ENCODE measurements around the gene ESRRG. TPM values are rescaled to one million over a fixed set of nuclear protein-coding genes. Genes with fewer than 3 reads are reported as not detected.

ESRRG gene
- total and polyA plus RNA-seq, 4 donors, result 0.07 to 0.47 (median 0.20) TPM

GRCh38 chr1:216599851-216600250 lies 123.4 kb downstream of the ESRRG start:
- no peaks in the 10 kb centered on the region for H3K27me3 ChIP-seq (ENCODE audit: control insufficient read depth in 4 of 4, insufficient read depth in 4 of 4, low read length in 3 of 4)
- no peaks in the 10 kb centered on the region for H3K36me3 ChIP-seq (ENCODE audit: control insufficient read depth in 4 of 4, insufficient read depth in 3 of 4, low read depth in 1 of 4, low read length in 3 of 4)
- H3K9ac ChIP-seq (ENCODE audit: low read depth in 1 of 2, low read length in 2 of 2), result no peak overlapping the region
- H3K9me3 ChIP-seq (ENCODE audit: control insufficient read depth in 4 of 4, low read length in 3 of 4), result no peaks in the 10 kb centered on the region
- no peak overlapping the region for H3K27ac ChIP-seq (ENCODE audit: low read depth in 1 of 2, low read length in 2 of 2)
- H3K4me1 ChIP-seq (ENCODE audit: control insufficient read depth in 4 of 4, insufficient read depth in 4 of 4, low read length in 3 of 4), result peaks cover 0 to 6% (median 0%) of the 10 kb centered on the region in 4 donors
- TF ChIP-seq YY1 (IDR thresholded peaks at IDR 0.05), result no peak
- TF ChIP-seq, protein P1, sequence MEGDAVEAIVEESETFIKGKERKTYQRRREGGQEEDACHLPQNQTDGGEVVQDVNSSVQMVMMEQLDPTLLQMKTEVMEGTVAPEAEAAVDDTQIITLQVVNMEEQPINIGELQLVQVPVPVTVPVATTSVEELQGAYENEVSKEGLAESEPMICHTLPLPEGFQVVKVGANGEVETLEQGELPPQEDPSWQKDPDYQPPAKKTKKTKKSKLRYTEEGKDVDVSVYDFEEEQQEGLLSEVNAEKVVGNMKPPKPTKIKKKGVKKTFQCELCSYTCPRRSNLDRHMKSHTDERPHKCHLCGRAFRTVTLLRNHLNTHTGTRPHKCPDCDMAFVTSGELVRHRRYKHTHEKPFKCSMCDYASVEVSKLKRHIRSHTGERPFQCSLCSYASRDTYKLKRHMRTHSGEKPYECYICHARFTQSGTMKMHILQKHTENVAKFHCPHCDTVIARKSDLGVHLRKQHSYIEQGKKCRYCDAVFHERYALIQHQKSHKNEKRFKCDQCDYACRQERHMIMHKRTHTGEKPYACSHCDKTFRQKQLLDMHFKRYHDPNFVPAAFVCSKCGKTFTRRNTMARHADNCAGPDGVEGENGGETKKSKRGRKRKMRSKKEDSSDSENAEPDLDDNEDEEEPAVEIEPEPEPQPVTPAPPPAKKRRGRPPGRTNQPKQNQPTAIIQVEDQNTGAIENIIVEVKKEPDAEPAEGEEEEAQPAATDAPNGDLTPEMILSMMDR (IDR thresholded peaks at IDR 0.05; ENCODE audit: low read depth, low read length, missing input control), result no peak
- TF ChIP-seq GABPA (IDR thresholded peaks at IDR 0.05 in 1 of 2, conservative IDR thresholded peaks at IDR 0.05 in 1 of 2), result no peak
- no peak for DNase-seq (ENCODE audit: low spot score)
- no peak overlapping the region for H3K4me3 ChIP-seq (ENCODE audit: low read depth in 1 of 3, low read length in 3 of 3)
- WGBS, result 87% methylated on average over 6 of the region's 6 CpGs

DNA sequence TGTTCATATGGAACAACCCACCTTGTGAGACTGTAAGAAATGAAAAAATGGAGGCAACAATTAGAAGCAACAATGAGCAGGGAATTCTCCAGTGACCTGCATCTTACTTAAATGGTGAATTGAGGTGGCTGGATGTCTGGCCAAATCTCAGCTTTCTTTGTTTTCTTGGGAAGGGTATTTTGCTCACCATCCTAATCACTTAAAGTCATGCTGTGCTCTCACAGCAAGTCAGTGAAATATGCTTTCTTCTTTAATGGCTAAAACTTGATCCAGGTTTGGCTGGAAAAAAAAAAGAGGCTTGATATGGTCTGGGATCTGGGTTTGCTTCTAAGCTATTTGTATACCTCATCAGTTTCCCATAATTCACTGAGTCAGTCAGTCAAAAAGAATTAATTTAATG lies 124.8 kb downstream of the ESRRG start:
- TF ChIP-seq SP1 (IDR thresholded peaks at IDR 0.05) (no peak), FOXA2 (IDR thresholded peaks at IDR 0.05) (no peak)
- TF ChIP-seq, protein P1 (IDR thresholded peaks at IDR 0.05; ENCODE audit: low read depth, low read length, missing input control), result no peak
- peaks cover 0 to 6% (median 0%) of the 10 kb centered on the region in 4 donors for H3K4me1 ChIP-seq (ENCODE audit: control insufficient read depth in 4 of 4, insufficient read depth in 4 of 4, low read length in 3 of 4)
- no peak overlapping the region for H3K4me3 ChIP-seq (ENCODE audit: low read depth in 1 of 3, low read length in 3 of 3)
- no peak for DNase-seq (ENCODE audit: low spot score)
- H3K27me3 ChIP-seq (ENCODE audit: control insufficient read depth in 4 of 4, insufficient read depth in 4 of 4, low read length in 3 of 4), result no peaks in the 10 kb centered on the region
- H3K9me3 ChIP-seq (ENCODE audit: control insufficient read depth in 4 of 4, low read length in 3 of 4), result no peaks in the 10 kb centered on the region
- H3K9ac ChIP-seq (ENCODE audit: low read depth in 1 of 2, low read length in 2 of 2), result no peak overlapping the region
- no peak overlapping the region for H3K27ac ChIP-seq (ENCODE audit: low read depth in 1 of 2, low read length in 2 of 2)
- no peaks in the 10 kb centered on the region for H3K36me3 ChIP-seq (ENCODE audit: control insufficient read depth in 4 of 4, insufficient read depth in 3 of 4, low read depth in 1 of 4, low read length in 3 of 4)

DNA sequence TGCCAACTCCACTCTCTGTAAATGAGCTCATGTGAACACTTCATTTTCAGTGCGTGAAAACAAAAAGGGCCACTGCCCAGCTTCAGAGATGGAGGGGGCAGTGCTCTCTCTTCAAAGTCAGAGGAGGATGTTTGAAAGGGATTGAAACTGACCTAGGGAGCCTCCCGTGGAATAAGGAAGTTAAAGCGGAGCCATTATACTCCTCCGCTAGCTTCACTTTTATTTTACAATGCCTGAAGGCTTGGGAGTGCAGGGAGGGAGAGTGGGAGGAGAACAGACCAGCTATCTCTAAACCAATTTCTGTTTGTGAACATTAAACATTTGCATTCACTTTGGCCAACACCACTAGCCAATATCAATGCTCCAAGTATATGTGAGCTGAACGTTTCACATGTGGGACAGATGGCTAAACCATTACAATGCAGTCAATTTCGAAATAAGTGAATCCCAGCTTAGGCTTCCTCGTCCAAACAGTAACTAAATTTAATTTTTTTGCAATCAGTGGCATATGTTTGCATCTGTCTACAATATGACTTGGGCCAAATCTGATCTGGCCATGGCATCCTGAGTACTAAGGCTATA lies 126.9 kb downstream of the ESRRG start:
- DNase-seq (ENCODE audit: low spot score), result no peak
- no peaks in the 10 kb centered on the region for H3K36me3 ChIP-seq (ENCODE audit: control insufficient read depth in 4 of 4, insufficient read depth in 3 of 4, low read depth in 1 of 4, low read length in 3 of 4)
- H3K27ac ChIP-seq (ENCODE audit: low read depth in 1 of 2, low read length in 2 of 2), result no peak overlapping the region
- peaks cover 0 to 2% (median 0%) of the 10 kb centered on the region in 4 donors for H3K4me1 ChIP-seq (ENCODE audit: control insufficient read depth in 4 of 4, insufficient read depth in 4 of 4, low read length in 3 of 4)
- no peak overlapping the region for H3K9ac ChIP-seq (ENCODE audit: low read depth in 1 of 2, low read length in 2 of 2)
- no peak overlapping the region for H3K4me3 ChIP-seq (ENCODE audit: low read depth in 1 of 3, low read length in 3 of 3)
- no peaks in the 10 kb centered on the region for H3K27me3 ChIP-seq (ENCODE audit: control insufficient read depth in 4 of 4, insufficient read depth in 4 of 4, low read length in 3 of 4)
- 68% methylated on average over 7 of the region's 7 CpGs for WGBS
- peaks cover 0 to 1% (median 0%) of the 10 kb centered on the region in 4 donors for H3K9me3 ChIP-seq (ENCODE audit: control insufficient read depth in 4 of 4, low read length in 3 of 4)
- TF ChIP-seq JUND (IDR thresholded peaks at IDR 0.05) (no peak), YY1 (IDR thresholded peaks at IDR 0.05) (no peak), FOXA2 (IDR thresholded peaks at IDR 0.05) (no peak), ATF3 (IDR thresholded peaks at IDR 0.05) (no peak), RXRA (IDR thresholded peaks at IDR 0.05) (no peak), HNF4A (conservative IDR thresholded peaks at IDR 0.05) (no peak), RAD21 (IDR thresholded peaks at IDR 0.05) (no peak), HNF4G (IDR thresholded peaks at IDR 0.05) (no peak), MAX (IDR thresholded peaks at IDR 0.05) (no peak)
- TF ChIP-seq, protein P1 (IDR thresholded peaks at IDR 0.05; ENCODE audit: low read depth, low read length, missing input control), result no peak
- TF ChIP-seq, protein P2, sequence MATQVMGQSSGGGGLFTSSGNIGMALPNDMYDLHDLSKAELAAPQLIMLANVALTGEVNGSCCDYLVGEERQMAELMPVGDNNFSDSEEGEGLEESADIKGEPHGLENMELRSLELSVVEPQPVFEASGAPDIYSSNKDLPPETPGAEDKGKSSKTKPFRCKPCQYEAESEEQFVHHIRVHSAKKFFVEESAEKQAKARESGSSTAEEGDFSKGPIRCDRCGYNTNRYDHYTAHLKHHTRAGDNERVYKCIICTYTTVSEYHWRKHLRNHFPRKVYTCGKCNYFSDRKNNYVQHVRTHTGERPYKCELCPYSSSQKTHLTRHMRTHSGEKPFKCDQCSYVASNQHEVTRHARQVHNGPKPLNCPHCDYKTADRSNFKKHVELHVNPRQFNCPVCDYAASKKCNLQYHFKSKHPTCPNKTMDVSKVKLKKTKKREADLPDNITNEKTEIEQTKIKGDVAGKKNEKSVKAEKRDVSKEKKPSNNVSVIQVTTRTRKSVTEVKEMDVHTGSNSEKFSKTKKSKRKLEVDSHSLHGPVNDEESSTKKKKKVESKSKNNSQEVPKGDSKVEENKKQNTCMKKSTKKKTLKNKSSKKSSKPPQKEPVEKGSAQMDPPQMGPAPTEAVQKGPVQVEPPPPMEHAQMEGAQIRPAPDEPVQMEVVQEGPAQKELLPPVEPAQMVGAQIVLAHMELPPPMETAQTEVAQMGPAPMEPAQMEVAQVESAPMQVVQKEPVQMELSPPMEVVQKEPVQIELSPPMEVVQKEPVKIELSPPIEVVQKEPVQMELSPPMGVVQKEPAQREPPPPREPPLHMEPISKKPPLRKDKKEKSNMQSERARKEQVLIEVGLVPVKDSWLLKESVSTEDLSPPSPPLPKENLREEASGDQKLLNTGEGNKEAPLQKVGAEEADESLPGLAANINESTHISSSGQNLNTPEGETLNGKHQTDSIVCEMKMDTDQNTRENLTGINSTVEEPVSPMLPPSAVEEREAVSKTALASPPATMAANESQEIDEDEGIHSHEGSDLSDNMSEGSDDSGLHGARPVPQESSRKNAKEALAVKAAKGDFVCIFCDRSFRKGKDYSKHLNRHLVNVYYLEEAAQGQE (IDR thresholded peaks at IDR 0.05), result no peak
- TF ChIP-seq, protein P3, sequence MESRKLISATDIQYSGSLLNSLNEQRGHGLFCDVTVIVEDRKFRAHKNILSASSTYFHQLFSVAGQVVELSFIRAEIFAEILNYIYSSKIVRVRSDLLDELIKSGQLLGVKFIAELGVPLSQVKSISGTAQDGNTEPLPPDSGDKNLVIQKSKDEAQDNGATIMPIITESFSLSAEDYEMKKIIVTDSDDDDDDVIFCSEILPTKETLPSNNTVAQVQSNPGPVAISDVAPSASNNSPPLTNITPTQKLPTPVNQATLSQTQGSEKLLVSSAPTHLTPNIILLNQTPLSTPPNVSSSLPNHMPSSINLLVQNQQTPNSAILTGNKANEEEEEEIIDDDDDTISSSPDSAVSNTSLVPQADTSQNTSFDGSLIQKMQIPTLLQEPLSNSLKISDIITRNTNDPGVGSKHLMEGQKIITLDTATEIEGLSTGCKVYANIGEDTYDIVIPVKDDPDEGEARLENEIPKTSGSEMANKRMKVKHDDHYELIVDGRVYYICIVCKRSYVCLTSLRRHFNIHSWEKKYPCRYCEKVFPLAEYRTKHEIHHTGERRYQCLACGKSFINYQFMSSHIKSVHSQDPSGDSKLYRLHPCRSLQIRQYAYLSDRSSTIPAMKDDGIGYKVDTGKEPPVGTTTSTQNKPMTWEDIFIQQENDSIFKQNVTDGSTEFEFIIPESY (IDR thresholded peaks at IDR 0.05), result no peak
